ENCODE data around the gene ZNF24.

GRCh38 chr18:35328868-35329267, 15.4 kb downstream of the ZNF24 start:
- TF ChIP-seq POLR2AphosphoS5 (IDR thresholded peaks at IDR 0.05) (no peak), POLR2A (IDR thresholded peaks at IDR 0.05) (no peak)
- TF ChIP-seq, protein P1, sequence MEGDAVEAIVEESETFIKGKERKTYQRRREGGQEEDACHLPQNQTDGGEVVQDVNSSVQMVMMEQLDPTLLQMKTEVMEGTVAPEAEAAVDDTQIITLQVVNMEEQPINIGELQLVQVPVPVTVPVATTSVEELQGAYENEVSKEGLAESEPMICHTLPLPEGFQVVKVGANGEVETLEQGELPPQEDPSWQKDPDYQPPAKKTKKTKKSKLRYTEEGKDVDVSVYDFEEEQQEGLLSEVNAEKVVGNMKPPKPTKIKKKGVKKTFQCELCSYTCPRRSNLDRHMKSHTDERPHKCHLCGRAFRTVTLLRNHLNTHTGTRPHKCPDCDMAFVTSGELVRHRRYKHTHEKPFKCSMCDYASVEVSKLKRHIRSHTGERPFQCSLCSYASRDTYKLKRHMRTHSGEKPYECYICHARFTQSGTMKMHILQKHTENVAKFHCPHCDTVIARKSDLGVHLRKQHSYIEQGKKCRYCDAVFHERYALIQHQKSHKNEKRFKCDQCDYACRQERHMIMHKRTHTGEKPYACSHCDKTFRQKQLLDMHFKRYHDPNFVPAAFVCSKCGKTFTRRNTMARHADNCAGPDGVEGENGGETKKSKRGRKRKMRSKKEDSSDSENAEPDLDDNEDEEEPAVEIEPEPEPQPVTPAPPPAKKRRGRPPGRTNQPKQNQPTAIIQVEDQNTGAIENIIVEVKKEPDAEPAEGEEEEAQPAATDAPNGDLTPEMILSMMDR (IDR thresholded peaks at IDR 0.05): no peak

All from breast epithelium (tissue), 3 donors.